ENCODE results near the gene CRYBB1. TPM values are rescaled to one million over a fixed set of nuclear protein-coding genes. Genes with fewer than 3 reads are reported as not detected.
"Not testable (repeated sequence)": the region's sequence is repeated elsewhere in the genome, so short reads cannot be mapped to it uniquely, and the experiment has no call there.

The CRYBB1 gene
- total RNA-seq, 1 experiment from 2014 or later = 0.12 TPM

DNA sequence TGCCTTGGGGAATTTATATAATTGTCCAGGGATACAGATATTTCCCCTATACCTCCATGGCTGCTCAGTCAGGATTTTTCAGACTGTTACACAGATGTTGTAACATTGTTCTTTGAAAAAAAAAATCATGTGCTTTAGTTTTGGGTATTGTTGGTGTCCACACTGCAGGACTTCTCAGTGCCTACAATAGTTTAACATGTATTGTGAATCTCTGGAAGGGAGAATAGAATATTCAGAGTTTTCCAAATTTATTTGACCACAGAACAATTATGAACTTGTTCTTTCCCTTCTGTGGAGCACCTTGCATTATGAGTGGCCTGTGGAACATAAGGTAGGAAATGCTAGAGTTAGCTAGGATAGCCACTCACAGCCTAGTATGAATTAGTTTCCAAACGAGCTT is 18.5 kb upstream of the CRYBB1 start:
- no peak for DNase-seq (ENCODE audit: low read depth)

- DNase-seq (ENCODE audit: low read depth) = no peak
These were observed 17.3 kb upstream of the CRYBB1 start for GRCh38 chr22:26635117-26635516.

DNA sequence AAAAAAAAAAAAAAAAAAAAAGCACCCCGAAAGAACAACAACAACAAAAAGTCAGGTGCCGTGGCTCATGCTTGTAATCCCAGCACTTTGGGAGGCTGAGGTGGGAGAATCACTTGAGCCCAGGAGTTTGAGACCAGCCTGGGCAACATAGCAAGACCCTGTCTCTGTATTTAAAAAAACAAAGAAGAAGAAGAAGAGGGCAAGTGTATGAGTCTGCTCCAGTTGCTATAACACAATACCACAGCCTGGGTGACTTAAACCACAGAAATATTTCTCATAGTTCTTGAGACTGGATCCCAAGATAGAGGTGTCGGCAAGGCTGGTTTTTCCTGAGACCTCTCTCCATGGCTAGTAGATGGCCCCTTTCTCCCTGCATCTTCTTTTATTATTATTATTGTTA is 16.4 kb upstream of the CRYBB1 start:
- no peak for DNase-seq (ENCODE audit: low read depth)

GRCh38 chr22:26632422-26633155 is 14.8 kb upstream of the CRYBB1 start:
- no peak for DNase-seq (ENCODE audit: low read depth)

DNA sequence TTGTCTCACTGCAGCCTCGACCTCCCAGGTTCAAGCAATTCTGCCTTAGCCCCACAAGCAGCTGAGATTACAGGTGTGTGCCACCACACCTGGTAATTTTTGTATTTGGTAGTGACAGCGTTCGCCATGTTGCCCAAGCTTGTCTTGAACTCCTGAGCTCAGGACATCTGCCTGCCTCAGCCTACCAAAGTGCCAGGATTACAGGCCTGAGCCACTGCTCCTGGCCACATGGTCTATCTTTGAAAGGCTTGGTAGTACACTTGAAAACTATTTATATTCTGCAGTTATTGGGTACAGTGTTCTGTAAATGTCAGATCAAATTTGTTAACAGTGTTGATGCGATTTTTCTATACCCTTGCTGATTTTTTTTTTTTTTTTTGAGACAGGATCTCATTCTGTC is 13.5 kb upstream of the CRYBB1 start:
- DNase-seq (ENCODE audit: low read depth) = no peak

DNA sequence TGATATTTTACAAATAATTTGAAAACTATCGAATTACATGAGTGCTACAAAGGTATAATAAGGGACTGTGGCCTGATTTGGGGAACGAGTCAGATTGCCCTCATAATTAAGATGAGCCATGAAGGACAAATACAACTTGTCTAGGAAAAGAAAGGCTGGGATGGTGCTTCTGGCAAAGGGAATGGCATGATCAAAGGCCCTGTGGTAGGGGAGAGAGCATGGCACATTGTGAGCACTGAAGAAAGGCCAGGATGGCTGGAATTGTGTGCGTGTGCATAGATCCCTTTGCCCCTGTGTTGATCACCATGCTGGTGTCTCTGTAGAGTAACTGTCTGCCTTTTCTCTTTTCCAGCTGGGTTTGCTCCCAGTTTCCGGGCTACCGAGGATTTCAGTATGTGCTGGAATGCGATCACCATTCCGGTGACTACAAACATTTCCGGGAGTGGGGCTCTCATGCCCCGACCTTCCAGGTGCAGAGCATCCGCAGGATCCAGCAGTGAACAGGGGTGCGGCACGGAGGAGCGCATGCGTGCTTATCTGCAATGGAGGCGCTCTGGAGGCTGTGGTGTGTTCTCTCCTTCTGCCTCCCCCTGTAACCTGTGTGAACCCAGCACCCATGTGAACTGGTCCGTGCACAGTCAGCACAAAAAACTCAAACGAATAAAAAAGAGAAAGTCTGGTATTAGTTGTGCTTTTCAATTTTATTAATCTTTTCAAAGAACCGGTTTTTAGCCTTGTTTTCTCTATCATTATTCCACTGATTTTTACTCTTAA is 12.3 kb upstream of the CRYBB1 start:
- DNase-seq (ENCODE audit: low read depth) = no peak

- DNase-seq (ENCODE audit: low read depth) = no peak
These were observed 7.0 kb upstream of the CRYBB1 start for GRCh38 chr22:26624803-26625202.

- DNase-seq (ENCODE audit: low read depth) = no peak
These were observed 6.2 kb upstream of the CRYBB1 start for GRCh38 chr22:26623984-26624383.

DNA sequence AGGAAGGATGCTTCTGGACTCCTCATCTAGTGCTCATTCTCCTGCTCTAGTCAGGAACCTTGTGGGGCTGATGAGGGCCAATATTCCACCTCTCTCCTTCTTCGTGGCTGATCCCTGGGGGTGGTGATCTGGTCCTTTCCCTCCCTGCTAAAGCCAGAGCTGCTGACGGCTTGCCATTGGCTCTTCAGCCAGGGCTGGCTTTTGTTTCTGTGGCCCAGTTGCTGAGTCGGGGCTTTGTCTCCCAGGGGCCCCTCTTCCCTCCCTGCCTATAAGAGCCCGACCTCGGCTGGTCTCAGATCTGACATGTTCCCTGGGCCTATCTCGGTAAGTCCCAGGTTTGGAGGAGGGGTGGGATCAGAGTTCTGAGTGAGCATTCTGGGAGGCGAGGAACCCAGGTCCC is 3.8 kb upstream of the CRYBB1 start, which contains the start of gene CRYBA4:
Gene CRYBA4, plus strand, starts transcription at position 301 of the 400 bp plus-strand sequence. CDS start 634 bp downstream, outside the sequence.
- no peak for DNase-seq (ENCODE audit: low read depth)

DNA sequence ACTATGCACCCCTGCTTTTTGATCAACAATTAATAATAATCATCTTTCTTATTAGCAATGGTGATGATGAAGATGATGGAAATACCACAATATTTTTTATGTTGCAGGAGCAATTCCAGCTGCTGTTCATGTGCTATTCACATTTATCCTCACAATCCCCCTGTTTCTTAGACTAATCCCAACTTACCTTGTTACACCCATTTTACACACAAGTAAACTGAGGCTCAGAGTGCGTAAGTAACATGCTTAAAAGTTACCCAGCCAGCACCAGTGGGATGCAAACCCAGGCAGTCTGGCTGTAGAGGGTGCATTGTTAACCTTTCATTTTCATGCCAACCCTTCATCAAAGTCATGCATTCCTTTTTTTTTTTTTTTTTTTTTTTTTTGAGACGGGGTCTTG is 2.4 kb upstream of the CRYBB1 start:
- no peak for DNase-seq (ENCODE audit: low read depth)

GRCh38 chr22:26619510-26619909 is 1.7 kb upstream of the CRYBB1 start:
- peak; percentile 31 for DNase-seq (ENCODE audit: low read depth)

GRCh38 chr22:26618455-26618854 is 628 bp upstream of the CRYBB1 start:
- no peak for DNase-seq (ENCODE audit: low read depth)

GRCh38 chr22:26616650-26617049 is 1.2 kb downstream of the CRYBB1 start:
- DNase-seq (ENCODE audit: low read depth) = no peak

DNA sequence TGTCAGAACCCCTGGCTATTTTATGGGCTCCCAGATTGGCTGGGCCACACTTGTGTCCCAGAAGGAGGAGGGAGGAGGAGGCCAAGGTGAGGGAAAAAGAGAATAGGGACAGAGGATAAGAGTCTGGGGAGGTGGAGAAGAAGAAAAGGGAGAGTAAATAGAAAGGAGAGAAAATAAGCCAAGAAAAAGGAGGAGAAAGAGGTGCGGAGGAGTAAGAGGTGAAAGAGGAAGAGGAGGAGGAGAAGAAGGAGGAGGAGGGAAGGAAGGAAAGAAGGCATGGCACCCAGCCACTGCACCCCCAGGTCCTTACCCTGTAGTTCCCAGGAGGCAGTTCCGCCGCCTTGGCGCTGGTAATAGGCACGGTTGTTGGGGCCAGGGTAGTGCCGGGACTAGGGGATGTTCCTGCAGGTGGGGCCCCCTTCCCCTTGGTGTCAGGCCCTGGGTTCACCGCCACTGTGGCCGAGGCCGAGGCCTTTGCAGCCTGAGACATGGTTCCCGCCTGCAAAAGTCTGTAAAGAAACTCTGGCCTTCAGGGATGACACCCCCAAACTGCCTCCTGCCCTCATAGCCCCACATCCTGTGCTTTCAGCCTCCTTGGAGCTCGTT is 1.9 kb downstream of the CRYBB1 start:
- DNase-seq (ENCODE audit: low read depth) = no peak

DNA sequence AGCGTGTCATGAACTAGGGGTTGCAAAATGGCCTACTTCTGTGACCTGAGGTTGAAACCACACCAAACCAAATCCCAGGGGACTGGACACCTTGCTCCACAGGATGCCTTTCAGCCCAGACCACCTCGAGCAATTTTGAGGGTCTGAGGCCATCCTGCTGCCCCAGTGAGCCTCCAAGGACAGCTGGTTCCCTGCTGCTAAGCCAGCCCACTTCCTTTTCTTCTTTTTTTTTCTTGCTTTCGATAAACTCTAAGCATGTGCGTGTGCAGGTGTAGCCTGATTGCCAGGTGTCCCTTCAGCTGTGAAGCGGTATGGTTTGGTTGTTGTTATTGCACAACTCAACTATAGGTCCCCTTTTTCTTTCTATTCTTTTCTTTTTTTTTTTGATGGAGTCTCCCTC is 2.7 kb downstream of the CRYBB1 start:
- no peak for DNase-seq (ENCODE audit: low read depth)

- no peak for DNase-seq (ENCODE audit: low read depth)
These were observed 3.5 kb downstream of the CRYBB1 start for GRCh38 chr22:26614322-26614721.

- not testable (repeated sequence) for DNase-seq (ENCODE audit: low read depth)
These were observed 4.1 kb downstream of the CRYBB1 start for GRCh38 chr22:26613753-26614152.

DNA sequence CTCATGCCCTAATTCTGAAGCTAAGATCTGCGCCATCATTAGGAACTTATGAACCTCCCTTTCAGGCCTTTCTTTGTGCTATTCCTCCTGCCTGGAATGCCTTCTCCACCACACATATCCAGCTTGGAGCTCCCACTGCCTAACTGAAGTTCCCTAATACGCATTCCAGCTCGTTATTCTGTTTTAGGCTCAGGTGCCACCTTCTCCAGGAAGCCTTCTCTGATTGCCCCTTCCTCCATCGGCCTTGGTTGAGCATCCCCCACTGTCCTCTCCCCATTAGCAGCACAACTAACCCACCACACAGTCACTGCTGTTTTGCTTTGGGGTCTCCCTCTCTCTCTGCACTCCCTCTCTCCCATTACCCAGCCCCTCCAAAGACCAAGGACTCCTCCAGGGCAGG is 5.2 kb downstream of the CRYBB1 start:
- no peak for DNase-seq (ENCODE audit: low read depth)

DNA sequence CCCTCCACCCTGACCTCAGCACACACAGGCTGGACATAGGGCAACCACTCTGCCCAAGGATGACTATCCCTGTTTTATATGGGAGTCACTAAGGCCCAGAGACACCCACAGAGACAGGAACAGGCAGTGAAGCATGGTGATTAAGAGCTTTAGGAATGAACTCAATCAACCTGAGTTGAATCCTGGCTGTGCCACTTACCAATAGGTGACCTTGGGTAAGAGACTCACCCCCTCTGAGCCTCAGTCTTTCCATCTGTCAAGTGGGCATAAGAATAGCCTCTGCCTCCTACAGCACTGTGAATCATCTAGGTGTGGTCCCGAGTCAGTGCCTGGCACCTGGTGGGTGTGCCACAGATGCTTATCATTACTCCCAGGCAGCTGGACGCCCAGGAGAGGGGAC is 6.8 kb downstream of the CRYBB1 start:
- DNase-seq (ENCODE audit: low read depth) = peak; percentile 68

- DNase-seq (ENCODE audit: low read depth) = peak; percentile 97
These were observed 7.5 kb downstream of the CRYBB1 start for GRCh38 chr22:26610072-26610958.

GRCh38 chr22:26609287-26609686 is 8.5 kb downstream of the CRYBB1 start:
- DNase-seq (ENCODE audit: low read depth) = no peak

DNA sequence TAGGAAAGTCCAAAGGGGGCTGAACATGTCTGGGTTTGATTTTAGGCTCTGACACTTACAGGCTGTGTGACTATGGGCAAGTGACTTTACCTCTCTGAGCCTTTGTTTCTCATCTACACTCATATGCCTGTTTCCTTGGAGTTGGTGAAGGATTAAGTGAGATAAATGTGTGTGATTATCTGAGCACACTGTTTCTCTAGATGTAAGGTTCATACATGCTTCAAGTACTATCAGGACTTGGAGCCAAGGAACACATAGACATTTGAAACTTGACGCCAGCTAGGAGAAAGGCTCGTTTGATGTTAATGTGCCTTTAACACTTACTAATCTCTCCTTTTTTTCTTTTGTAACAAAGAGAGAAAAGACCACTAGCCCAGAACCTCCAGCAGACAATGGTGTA is 9.7 kb downstream of the CRYBB1 start:
- DNase-seq (ENCODE audit: low read depth) = no peak
